GM21717 (cell line): ENCODE results near the gene FBLN7.
"Not testable (repeated sequence)": the region's sequence is repeated elsewhere in the genome, so short reads cannot be mapped to it uniquely, and the experiment has no call there.

Experiments used
- ATAC-seq: cut with Tn5 transposase; IDR thresholded peaks from one replicate; pipeline ENCODE4 v1.9.1; 2021; ENCODE audit warnings: mild to moderate bottlenecking, moderate library complexity; ENCODE audit not compliant: unreplicated experiment

FBLN7 gene, protein sequence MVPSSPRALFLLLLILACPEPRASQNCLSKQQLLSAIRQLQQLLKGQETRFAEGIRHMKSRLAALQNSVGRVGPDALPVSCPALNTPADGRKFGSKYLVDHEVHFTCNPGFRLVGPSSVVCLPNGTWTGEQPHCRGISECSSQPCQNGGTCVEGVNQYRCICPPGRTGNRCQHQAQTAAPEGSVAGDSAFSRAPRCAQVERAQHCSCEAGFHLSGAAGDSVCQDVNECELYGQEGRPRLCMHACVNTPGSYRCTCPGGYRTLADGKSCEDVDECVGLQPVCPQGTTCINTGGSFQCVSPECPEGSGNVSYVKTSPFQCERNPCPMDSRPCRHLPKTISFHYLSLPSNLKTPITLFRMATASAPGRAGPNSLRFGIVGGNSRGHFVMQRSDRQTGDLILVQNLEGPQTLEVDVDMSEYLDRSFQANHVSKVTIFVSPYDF

GRCh38 chr2:112138159-112139032, at the start of gene FBLN7:
Gene FBLN7 (plus strand): TSS chr2:112138385. CDS start chr2:112138656, 271 bp downstream.
- no peak for ATAC-seq

- ATAC-seq, result no peak
These were observed 48.8 kb upstream of the FBLN7 start for GRCh38 chr2:112089375-112089774.

DNA sequence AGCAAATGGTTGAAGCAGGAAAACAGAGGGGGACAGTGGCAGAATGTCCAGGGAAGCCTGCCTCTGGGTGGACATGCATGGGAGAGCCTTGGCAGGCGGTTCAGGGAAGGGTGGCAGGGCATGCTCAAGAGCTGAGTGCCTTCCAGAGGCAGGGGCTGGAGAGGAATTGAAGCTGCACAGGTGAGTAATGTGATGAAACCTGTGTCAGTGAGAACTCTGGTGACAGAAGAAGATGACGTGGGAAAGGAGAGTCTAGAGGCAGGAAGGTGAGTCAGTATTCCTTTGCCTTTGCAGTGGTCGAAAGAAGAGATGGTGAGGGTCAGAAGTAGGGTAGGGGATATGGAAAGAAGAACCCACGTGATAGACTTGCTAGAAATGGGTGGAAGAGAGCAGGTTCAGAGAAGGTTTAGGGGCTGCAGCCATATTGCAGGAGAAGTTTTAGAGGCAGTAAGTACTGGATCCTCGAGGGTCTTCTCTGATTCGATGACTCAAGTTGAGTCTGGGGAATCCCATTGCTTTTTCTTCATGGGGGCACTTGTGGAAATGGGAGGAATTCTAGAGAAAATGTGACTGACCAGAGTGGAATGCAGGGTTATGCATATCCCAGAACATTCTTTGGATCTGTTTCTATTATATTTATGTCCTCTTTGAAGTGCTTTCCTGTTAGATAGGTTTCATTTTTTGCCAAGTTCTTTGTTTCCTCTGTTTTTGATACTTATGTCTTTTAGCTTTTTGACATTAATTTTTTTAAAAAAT, 45.7 kb upstream of the FBLN7 start:
- ATAC-seq, result no peak

GRCh38 chr2:112093216-112093615, 45.0 kb upstream of the FBLN7 start:
- ATAC-seq, result no peak

DNA sequence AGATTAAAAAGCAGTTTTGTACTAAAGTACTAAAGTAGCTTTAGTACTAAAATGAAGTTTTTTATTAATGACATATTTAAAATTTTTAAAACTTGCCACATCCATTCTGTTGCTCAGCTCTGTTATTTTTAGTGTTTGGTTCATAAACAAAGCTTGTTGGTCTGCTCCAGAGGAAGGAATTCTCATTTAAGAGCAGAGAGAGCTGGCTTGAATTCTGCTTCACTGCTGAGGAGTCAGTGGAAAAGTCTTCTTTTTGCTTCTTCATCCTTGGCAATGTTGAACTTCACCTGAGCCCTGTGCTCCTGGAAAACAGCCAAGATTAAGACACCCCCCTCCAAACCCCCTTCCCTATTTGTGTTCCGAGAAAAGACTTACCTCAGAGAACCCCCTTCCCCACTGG, 42.5 kb upstream of the FBLN7 start:
- no peak for ATAC-seq

- ATAC-seq, result no peak
These were observed 42.1 kb upstream of the FBLN7 start for GRCh38 chr2:112096098-112096497.

GRCh38 chr2:112108178-112108832, 29.9 kb upstream of the FBLN7 start:
- no peak for ATAC-seq

DNA sequence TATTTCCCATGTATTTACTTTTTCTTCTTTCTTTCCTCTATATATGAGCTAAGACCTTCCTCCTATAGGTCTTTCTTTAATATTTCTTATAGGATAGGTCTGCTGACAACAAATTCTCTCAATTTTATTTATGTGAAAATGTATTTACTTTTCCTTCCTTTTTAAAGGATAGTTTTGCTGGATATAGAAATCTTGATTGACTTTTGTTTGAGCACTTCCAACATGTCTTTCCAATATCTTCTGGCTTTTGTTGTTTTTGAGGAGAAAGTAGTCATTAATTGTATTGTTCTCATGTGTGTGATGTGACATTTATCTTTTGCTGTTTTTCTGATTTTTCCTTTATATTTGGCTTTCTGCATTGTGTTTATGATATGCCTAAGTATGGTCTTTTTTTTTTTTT, 28.9 kb upstream of the FBLN7 start:
- ATAC-seq, result no peak

DNA sequence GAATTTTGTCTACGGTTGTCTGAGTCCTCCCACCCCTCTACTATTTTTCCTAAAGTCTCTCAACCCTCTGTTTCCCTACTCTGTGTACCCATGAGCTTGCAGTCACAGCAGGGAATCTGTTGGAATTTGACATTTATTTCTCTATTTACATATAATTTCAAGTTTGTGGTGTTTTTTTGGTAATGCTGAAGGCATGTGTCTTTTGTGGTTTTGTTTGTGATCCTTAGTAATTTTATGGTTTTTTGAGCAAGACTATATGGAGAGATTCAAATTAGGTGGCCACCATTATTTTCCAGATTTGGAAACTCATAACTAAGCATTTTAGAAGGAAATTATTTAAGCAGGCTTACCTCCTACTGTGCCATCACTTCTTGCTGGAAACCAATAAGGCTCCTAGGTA, 27.2 kb upstream of the FBLN7 start:
- ATAC-seq, result no peak

DNA sequence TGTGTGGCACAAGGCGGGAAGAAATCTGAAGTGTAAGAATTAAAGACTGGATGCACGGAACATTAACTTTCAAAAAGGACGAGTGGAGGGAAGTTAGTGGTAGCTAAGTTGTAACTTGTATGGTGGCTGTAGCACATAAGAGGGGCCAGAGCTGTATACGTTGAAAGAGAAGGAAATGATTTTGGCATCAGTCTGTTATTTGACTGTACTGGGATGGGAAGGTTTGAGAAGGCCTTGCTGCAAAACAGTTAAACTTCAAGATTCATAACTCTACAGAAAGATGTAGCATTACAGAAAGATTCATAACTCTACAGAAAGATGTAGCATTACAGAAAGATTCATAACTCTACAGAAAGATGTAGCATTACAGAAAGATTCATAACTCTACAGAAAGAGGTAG, 24.8 kb upstream of the FBLN7 start:
- ATAC-seq, result not testable (repeated sequence)

DNA sequence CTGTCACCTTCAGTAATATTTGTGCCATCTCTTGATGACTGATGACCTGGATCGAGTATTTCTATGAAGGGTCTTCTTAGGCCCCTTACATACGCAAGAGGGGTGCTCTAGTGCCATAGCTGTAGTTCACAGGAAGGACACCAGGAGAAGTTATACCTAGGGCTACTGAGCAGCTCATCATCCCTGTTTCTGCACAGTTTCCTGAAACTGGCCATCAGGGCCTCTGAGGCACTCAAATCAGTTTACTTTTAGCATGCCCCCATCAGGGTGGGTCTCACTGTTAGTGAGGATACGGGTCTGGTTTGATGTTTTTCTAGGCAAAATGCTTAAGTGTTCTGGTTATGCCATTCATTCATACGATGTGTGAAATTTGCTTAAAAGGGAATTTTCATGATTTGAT, 20.0 kb upstream of the FBLN7 start:
- ATAC-seq, result no peak

DNA sequence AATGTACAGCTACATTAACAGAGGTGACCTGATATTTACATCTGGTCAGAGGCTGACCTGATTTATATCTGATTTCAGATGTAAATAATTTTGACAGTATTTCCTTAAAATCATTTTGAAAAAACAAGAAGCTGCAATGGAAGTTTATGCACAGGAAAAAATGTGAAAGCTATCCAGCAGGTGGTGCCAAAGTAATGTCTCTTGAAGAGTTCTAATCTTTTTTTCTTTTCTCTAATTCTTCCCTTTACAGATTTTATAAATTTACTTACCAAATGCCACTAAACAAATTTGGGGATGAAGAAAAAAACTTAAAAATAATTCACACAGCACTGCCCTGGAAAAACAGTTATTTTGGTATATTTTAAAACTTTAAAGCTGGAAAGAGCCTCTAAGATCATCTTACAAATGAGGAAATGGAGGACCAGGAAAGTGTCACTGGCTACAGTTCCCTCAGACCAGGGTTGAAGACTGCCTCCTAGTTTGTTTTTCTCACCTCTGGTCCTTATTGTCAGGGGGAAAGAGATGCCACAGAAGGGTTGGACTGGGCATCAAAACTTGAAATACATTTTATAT, 16.4 kb upstream of the FBLN7 start:
- ATAC-seq, result no peak

- no peak for ATAC-seq
These were observed 9.1 kb upstream of the FBLN7 start for GRCh38 chr2:112129060-112129459.

- ATAC-seq, result no peak
These were observed 4.8 kb upstream of the FBLN7 start for GRCh38 chr2:112133344-112133743.

GRCh38 chr2:112134120-112134519, 4.1 kb upstream of the FBLN7 start:
- no peak for ATAC-seq

- ATAC-seq, result no peak
These were observed 2.1 kb upstream of the FBLN7 start for GRCh38 chr2:112136096-112136495.

- ATAC-seq, result no peak
These were observed 548 bp upstream of the FBLN7 start for GRCh38 chr2:112137516-112138158.

DNA sequence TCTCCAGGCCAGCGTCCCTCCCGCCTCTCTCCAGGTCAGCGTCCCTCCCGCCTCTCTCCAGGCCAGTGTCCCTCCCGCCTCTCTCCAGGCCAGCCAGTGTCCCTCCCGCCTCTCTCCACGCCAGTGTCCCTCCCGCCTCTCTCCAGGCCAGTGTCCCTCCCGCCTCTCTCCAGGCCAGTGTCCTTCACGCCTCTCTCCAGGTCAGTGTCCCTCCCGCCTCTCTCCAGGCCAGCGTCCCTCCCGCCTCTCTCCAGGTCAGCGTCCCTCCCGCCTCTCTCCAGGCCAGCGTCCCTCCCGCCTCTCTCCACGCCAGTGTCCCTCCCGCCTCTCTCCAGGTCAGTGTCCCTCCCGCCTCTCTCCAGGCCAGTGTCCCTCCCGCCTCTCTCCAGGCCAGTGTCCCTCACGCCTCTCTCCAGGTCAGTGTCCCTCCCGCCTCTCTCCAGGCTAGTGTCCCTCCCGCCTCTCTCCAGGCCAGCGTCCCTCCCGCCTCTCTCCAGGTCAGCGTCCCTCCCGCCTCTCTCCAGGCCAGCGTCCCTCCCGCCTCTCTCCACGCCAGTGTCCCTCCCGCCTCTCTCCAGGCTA, 939 bp downstream of the FBLN7 start:
- ATAC-seq, result not testable (repeated sequence)

DNA sequence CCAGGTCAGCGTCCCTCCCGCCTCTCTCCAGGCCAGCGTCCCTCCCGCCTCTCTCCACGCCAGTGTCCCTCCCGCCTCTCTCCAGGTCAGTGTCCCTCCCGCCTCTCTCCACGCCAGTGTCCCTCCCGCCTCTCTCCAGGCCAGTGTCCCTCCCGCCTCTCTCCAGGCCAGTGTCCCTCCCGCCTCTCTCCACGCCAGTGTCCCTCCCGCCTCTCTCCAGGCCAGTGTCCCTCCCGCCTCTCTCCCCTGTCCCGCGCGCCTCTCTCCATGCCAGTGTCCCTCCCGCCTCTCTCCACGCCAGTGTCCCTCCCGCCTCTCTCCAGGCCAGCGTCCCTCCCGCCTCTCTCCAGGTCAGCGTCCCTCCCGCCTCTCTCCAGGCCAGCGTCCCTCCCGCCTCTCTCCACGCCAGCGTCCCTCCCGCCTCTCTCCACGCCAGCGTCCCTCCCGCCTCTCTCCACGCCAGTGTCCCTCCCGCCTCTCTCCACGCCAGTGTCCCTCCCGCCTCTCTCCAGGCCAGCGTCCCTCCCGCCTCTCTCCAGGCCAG, 1.5 kb downstream of the FBLN7 start:
- not testable (repeated sequence) for ATAC-seq
